GM10266 (cell line): ENCODE results near the gene INAFM2.
A peak's percentile ranks its signal among the peaks of the same experiment; 100 is the strongest.

Experiments
- DNase-seq: peaks from one replicate; pipeline ENCODE4 v3.0.0; 2012; ENCODE audit errors: extremely low spot score
- TF ChIP-seq, protein P1 (sequence below): IDR thresholded peaks from 2 replicates; pipeline ENCODE4 v1.5.1; 2012; ENCODE audit warnings: mild to moderate bottlenecking, low read depth; ENCODE audit not compliant: control insufficient read depth, insufficient read depth; ENCODE audit errors: missing control alignments

The INAFM2 gene

DNA sequence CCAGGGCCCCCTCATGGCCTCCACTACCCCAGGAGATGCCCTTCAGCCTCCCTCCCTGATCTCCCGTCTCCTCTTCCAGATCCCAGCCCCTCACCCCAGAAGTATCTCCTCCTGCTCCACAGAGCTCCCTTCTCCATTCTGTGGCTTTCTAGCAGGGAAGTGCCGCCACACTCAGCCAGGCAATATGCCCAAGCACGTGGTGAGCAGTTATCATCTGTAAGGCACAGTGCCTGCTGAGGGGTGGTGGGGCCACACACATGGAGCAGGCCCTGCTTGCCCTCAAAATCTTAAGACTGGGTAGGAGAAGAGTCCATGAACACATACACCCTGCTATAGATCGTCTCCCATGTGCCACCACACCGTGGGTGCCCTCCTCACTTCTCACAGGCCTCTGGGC, 25.0 kb downstream of the INAFM2 start:
- no peak for DNase-seq
- TF ChIP-seq, protein P1, sequence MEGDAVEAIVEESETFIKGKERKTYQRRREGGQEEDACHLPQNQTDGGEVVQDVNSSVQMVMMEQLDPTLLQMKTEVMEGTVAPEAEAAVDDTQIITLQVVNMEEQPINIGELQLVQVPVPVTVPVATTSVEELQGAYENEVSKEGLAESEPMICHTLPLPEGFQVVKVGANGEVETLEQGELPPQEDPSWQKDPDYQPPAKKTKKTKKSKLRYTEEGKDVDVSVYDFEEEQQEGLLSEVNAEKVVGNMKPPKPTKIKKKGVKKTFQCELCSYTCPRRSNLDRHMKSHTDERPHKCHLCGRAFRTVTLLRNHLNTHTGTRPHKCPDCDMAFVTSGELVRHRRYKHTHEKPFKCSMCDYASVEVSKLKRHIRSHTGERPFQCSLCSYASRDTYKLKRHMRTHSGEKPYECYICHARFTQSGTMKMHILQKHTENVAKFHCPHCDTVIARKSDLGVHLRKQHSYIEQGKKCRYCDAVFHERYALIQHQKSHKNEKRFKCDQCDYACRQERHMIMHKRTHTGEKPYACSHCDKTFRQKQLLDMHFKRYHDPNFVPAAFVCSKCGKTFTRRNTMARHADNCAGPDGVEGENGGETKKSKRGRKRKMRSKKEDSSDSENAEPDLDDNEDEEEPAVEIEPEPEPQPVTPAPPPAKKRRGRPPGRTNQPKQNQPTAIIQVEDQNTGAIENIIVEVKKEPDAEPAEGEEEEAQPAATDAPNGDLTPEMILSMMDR: no peak

DNA sequence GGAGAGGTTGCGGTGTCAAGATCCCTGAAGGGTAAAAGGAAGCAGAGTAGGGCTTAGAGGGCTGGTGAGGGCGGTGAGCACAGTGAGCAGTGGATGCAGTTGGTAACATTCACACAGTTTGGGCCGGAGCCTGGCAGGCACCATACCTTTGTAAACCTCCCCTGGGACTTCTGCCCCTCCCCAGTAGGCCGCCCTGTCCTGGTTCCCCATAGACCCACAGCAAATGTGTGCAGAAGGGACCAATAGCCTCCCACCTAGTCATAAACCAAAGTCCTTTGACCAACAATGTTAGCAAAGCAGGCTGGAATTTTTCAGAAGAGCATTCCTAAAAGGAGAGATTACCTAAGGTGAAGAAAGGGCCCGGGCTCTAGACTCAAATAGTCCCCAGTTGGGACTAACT, 25.7 kb downstream of the INAFM2 start:
- TF ChIP-seq, protein P1: no peak
- no peak for DNase-seq

- TF ChIP-seq, protein P1: no peak
These were observed 28.9 kb downstream of the INAFM2 start for GRCh38 chr15:40352281-40352901.

DNA sequence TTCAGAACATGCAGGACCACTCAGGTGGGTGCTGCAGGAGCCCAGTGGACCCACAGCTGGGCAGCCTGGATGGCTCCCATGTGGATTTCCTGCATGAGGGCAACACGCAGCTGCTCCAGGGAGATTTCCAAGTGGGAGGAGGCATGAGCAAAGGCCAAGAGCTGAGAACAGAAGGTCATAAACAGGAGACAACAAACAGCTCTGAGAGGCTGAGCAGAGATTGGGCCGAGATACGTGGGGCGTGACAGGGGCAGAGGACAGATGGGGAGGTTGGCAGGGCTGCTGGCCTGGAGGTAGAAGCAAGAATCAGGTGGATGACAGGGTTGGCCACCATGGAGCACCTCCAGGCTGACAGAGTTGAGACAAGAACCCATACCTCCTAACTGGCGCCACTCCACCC, 30.2 kb downstream of the INAFM2 start:
- no peak for DNase-seq
- TF ChIP-seq, protein P1: no peak

More at GRCh38 chr15:40352281-40352901, 28.9 kb downstream of the INAFM2 start:
- no peak for DNase-seq

DNA sequence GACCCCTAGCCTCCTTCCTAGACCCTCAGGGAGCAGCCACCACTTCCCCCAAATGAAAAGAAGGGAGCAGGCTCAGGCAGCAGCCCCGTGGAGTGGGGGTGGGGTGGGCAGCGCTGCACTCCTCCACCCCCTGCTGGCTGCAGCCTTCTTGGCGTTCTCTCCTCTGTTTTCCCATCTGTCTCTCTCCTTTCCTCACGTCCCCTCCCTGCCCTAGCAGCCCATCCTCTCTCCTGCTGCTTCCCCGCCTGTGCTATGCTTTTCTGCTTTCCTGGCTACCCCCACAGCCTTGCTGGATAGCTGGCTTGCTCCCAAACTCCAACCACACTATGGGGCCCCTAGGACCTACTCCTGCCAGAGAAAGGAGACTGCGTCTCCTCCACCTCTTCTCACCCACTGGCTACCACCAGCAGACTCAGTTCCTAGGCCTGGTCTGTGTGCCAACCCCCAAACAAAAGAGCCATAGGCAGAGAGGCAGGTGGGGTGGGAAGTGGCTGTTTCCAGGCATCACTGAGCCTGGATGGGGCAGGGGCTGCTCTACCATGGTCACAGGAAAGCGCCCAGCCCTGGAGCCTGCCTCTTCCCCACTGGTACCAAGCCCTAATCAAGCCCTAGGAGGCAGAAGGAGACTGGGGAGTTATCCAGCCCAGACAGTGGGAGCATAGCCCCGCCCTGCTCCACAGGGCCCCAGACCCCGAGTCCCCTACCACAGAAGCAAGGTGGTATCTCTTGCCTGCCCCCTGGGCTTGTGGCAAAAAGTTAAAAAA, 31.1 kb downstream of the INAFM2 start:
- TF ChIP-seq, protein P1: peak; percentile 2
- DNase-seq: no peak

DNA sequence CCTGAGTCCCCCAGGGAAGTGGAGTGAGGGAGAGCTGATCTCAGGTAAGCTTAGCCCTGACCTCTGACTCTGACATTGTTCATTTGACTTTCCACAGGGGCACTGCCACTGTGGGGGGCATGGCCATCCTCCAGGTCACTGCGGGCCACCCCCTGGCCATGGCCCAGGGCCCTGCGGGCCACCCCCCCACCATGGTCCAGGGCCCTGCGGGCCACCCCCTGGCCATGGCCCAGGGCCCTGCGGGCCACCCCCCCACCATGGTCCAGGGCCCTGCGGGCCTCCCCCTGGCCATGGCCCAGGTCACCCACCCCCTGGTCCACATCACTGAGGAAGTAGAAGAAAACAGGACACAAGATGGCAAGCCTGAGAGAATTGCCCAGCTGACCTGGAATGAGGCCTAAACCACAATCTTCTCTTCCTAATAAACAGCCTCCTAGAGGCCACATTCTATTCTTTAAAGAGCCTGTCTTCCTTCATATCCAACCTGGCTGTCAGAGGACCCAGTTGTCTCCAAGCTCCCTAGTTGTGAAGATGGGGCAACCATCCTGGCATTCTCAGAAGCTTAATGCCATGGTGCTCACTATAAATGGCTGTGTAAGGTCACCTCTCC, 32.6 kb downstream of the INAFM2 start:
- no peak for DNase-seq
- TF ChIP-seq, protein P1: no peak

DNA sequence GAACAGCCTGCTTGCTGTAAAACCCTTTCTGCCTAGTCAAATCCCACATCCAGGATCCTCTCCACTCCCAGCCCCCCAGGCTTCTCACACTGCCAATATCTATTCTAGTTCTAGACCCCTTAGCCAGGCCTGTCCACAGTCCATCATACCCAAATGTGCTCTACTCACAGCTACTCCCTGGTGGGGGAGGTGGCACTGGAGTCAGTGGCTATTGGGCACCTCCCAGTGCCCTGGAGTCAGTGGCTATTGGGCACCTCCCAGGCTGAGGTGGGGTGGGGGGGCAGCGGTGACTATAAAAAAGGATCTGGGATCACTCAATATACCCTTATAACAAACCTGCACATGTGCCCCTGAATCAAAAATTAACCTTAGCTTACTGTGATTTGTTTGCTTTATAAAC, 33.8 kb downstream of the INAFM2 start:
- TF ChIP-seq, protein P1: no peak
- no peak for DNase-seq
